ENCODE results near the gene ALK. TPM values are rescaled to one million over a fixed set of nuclear protein-coding genes. Genes with fewer than 3 reads are reported as not detected.

Gene ALK
- polyA plus RNA-seq, 1 experiment = not detected

- DNase-seq (ENCODE audit: low read depth, low spot score) = no peak
- Histone ChIP-seq H3K4me3 (ENCODE audit: low read depth, low read length) (no peak overlapping the region), H3K27me3 (ENCODE audit: control insufficient read depth, insufficient read depth, low read length) (peaks cover 20% of the 10 kb centered on the region), H3K9me3 (ENCODE audit: control insufficient read depth, insufficient read depth, low read length) (no peaks in the 10 kb centered on the region; the same call in 1 of the 2 replicates), H3K27ac (ENCODE audit: low read depth, low read length) (no peak overlapping the region)
- CTCF ChIA-PET = no interaction called here
- POLR2A ChIA-PET = no interaction called here
- TF ChIP-seq CTCF (IDR thresholded peaks at IDR 0.05; ENCODE audit: low read depth, low read length) = no peak
Observed at GRCh38 chr2:29326926-29327325, 594.5 kb downstream of the ALK start.

- no peak for TF ChIP-seq CTCF (IDR thresholded peaks at IDR 0.05; ENCODE audit: low read depth, low read length)
- ChIA-PET CTCF (no interaction called here), POLR2A (no interaction called here)
- DNase-seq (ENCODE audit: low read depth, low spot score) = no peak
- Histone ChIP-seq H3K27me3 (ENCODE audit: control insufficient read depth, insufficient read depth, low read length) (peaks cover 19% of the 10 kb centered on the region), H3K27ac (ENCODE audit: low read depth, low read length) (no peak overlapping the region), H3K9me3 (ENCODE audit: control insufficient read depth, insufficient read depth, low read length) (no peaks in the 10 kb centered on the region; the same call in 1 of the 2 replicates), H3K4me3 (ENCODE audit: low read depth, low read length) (no peak overlapping the region)
Observed at GRCh38 chr2:29325544-29325943, 595.8 kb downstream of the ALK start.

- H3K9me3 ChIP-seq (ENCODE audit: control insufficient read depth, insufficient read depth, low read length) = no peaks in the 10 kb centered on the region; the same call in 1 of the 2 replicates
- POLR2A ChIA-PET = no interaction called here
- H3K4me3 ChIP-seq (ENCODE audit: low read depth, low read length) = no peak overlapping the region
- H3K27me3 ChIP-seq (ENCODE audit: control insufficient read depth, insufficient read depth, low read length) = peaks cover 16% of the 10 kb centered on the region
- no peak for DNase-seq (ENCODE audit: low read depth, low spot score)
- no peak for TF ChIP-seq CTCF (IDR thresholded peaks at IDR 0.05; ENCODE audit: low read depth, low read length)
- CTCF ChIA-PET = interaction anchor here (0.8 kb wide), 1 partner anchor 15 kb away, joined by 3 read pairs; no protein-coding TSS in a partner anchor
- H3K27ac ChIP-seq (ENCODE audit: low read depth, low read length) = no peak overlapping the region
Observed at GRCh38 chr2:29323961-29324360, 597.4 kb downstream of the ALK start.

GRCh38 chr2:29323301-29323700 lies 598.1 kb downstream of the ALK start:
- TF ChIP-seq CTCF (IDR thresholded peaks at IDR 0.05; ENCODE audit: low read depth, low read length) = no peak
- ChIA-PET POLR2A (no interaction called here), CTCF (interaction anchor here (0.6 to 0.8 kb wide), 2 partner anchors 14 to 792 kb away, joined by 3 read pairs; no protein-coding TSS in a partner anchor)
- no peak for DNase-seq (ENCODE audit: low read depth, low spot score)
- peak overlapping the region; percentile 31 for H3K27ac ChIP-seq (ENCODE audit: low read depth, low read length)
- H3K4me3 ChIP-seq (ENCODE audit: low read depth, low read length) = no peak overlapping the region
- H3K27me3 ChIP-seq (ENCODE audit: control insufficient read depth, insufficient read depth, low read length) = peaks cover 16% of the 10 kb centered on the region
- no peaks in the 10 kb centered on the region; the same call in 1 of the 2 replicates for H3K9me3 ChIP-seq (ENCODE audit: control insufficient read depth, insufficient read depth, low read length)

- POLR2A ChIA-PET = no interaction called here
Observed at GRCh38 chr2:29322011-29322410, 599.4 kb downstream of the ALK start.

More at GRCh38 chr2:29322011-29322410, 599.4 kb downstream of the ALK start:
- H3K9me3 ChIP-seq (ENCODE audit: control insufficient read depth, insufficient read depth, low read length) = no peaks in the 10 kb centered on the region; the same call in 1 of the 2 replicates
- CTCF ChIA-PET = interaction anchor here (1.9 kb wide), 1 partner anchor 13 kb away, joined by 5 read pairs; no protein-coding TSS in a partner anchor
- peaks cover 12% of the 10 kb centered on the region for H3K27me3 ChIP-seq (ENCODE audit: control insufficient read depth, insufficient read depth, low read length)
- TF ChIP-seq CTCF (IDR thresholded peaks at IDR 0.05; ENCODE audit: low read depth, low read length) = no peak
- H3K27ac ChIP-seq (ENCODE audit: low read depth, low read length) = no peak overlapping the region
- no peak for DNase-seq (ENCODE audit: low read depth, low spot score)
- H3K4me3 ChIP-seq (ENCODE audit: low read depth, low read length) = no peak overlapping the region
